HEK293T (cell line): ENCODE measurements around the gene PXMP2.

Experiments
- CTCF ChIA-PET: fragments of 350-600 bp; formaldehyde crosslinking; extraction: SDS; loops from one replicate; lab custom pipeline; 2021; ENCODE audit warnings: antibody characterized with exemption, inconsistent platforms; lab: Yijun Ruan, JAX
- POLR2A ChIA-PET: fragments of 350-600 bp; formaldehyde crosslinking; extraction: SDS; loops from one replicate; lab custom pipeline; 2020; ENCODE audit warnings: antibody characterized with exemption, inconsistent platforms; lab: Yijun Ruan, JAX
- DNase-seq: peaks from one replicate; pipeline ENCODE4 v3.0.0; 2012; ENCODE audit warnings: mixed read lengths; ENCODE audit errors: extremely low spot score
- ARNT ChIP-seq: fragments of 450-650 bp; IDR thresholded peaks from 2 replicates; pipeline ENCODE4 v1.6.1; 2017; ENCODE audit warnings: mild to moderate bottlenecking
- BHLHE40 ChIP-seq: fragments of 450-650 bp; IDR thresholded peaks from 2 replicates; pipeline ENCODE4 v1.6.1; 2016; ENCODE audit warnings: mild to moderate bottlenecking, moderate library complexity, borderline replicate concordance
- CTBP1 ChIP-seq: fragments of 450-650 bp; IDR thresholded peaks from 2 replicates; pipeline ENCODE4 v1.6.1; 2016; ENCODE audit warnings: borderline replicate concordance
- ELF4 ChIP-seq: fragments of 450-650 bp; IDR thresholded peaks from 2 replicates; pipeline ENCODE4 v1.6.1; 2017; ENCODE audit warnings: antibody characterized with exemption
- FOXA1 ChIP-seq: fragments of 450-650 bp; IDR thresholded peaks from 2 replicates; pipeline ENCODE4 v1.6.1; 2016; ENCODE audit warnings: mild to moderate bottlenecking
- FOXK2 ChIP-seq: fragments of 450-650 bp; IDR thresholded peaks from 2 replicates; pipeline ENCODE4 v1.6.1; 2016; ENCODE audit warnings: mild to moderate bottlenecking
- FOXM1 ChIP-seq: fragments of 450-650 bp; IDR thresholded peaks from 2 replicates; pipeline ENCODE4 v1.6.1; 2017; ENCODE audit warnings: mild to moderate bottlenecking, borderline replicate concordance
- HDGF ChIP-seq: fragments of 450-650 bp; IDR thresholded peaks from 2 replicates; pipeline ENCODE4 v1.6.1; 2017; ENCODE audit warnings: antibody characterized with exemption, borderline replicate concordance
- L3MBTL2 ChIP-seq: fragments of 450-650 bp; conservative IDR thresholded peaks from 2 replicates; pipeline ENCODE4 v1.6.1; 2016; ENCODE audit warnings: mild to moderate bottlenecking
- LEF1 ChIP-seq: fragments of 450-650 bp; IDR thresholded peaks from 2 replicates; pipeline ENCODE4 v1.6.1; 2017; ENCODE audit warnings: mild to moderate bottlenecking, borderline replicate concordance
- NFRKB ChIP-seq: fragments of 450-650 bp; IDR thresholded peaks from 2 replicates; pipeline ENCODE4 v1.6.1; 2016; ENCODE audit warnings: mild to moderate bottlenecking, moderate library complexity
- PKNOX1 ChIP-seq: fragments of 450-650 bp; IDR thresholded peaks from 2 replicates; pipeline ENCODE4 v1.6.1; 2016
- SP1 ChIP-seq: fragments of 450-650 bp; IDR thresholded peaks from 2 replicates; pipeline ENCODE4 v1.6.1; 2017
- SUZ12 ChIP-seq: fragments of 450-650 bp; IDR thresholded peaks from 2 replicates; pipeline ENCODE4 v1.6.1; 2016; ENCODE audit warnings: mild to moderate bottlenecking
- TARDBP ChIP-seq: fragments of 450-650 bp; IDR thresholded peaks from 2 replicates; pipeline ENCODE4 v1.6.1; 2016
- ZNF384 ChIP-seq: fragments of 450-650 bp; IDR thresholded peaks from 2 replicates; pipeline ENCODE4 v1.6.1; 2016

PXMP2 gene

GRCh38 chr12:132669166-132669879 lies 18.1 kb upstream of the PXMP2 start:
- POLR2A ChIA-PET, result no interaction called here
- no peak for TF ChIP-seq FOXA1

DNA sequence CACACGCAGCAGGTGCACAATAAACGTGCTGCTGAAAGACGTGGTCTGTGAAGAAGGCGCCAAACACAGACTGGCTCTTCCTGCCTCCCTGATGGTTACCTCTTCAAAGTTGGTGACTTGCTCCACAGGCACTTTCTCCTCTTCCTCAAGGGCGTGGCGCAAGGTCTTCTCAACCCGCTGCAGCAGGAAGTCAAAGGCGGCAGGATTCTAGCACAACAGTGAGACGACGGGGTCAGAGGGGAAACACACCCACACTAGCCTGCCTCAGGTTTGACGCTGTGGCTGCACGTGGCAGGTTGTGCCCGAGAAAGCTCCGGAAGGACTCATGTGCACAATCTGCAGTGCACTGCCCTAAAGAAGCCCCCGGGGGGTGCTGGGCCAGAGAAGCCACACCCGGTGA lies 15.3 kb upstream of the PXMP2 start:
- no peak for TF ChIP-seq CTBP1
- no peak for TF ChIP-seq FOXK2
- no peak for TF ChIP-seq LEF1
- no peak for TF ChIP-seq HDGF
- no peak for TF ChIP-seq SUZ12
- TF ChIP-seq ELF4, result no peak
- TF ChIP-seq ZNF384, result no peak
- TF ChIP-seq SP1, result no peak
- no peak for TF ChIP-seq FOXM1
- TF ChIP-seq ARNT, result no peak
- TF ChIP-seq FOXA1, result no peak
- TF ChIP-seq NFRKB, result no peak
- TF ChIP-seq TARDBP, result no peak
- no peak for TF ChIP-seq L3MBTL2
- TF ChIP-seq PKNOX1, result no peak
- no peak for TF ChIP-seq BHLHE40
- ChIA-PET POLR2A (no interaction called here), CTCF (no interaction called here)
- no peak for DNase-seq

More at GRCh38 chr12:132669166-132669879, 18.1 kb upstream of the PXMP2 start:
- DNase-seq, result no peak
- CTCF ChIA-PET, result no interaction called here

DNA sequence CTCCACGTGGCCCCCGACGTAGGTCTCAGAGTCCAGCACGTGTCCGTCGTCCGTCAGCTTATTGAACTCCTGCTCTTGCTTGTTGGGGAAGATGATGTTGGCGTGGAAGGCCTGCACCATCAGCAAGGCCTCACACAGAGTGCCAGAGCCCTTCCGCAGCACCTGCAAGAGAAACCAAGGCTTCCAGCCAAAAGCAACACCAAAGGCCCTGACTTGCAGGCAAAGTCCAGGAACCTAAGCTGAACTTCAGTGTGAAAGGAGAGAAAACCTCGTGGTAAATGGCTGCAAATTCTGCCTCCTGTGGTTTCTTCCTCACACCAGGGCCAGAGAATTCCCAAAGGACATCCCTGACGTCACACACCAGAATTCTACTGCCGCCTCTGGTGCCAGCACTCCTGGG lies 14.7 kb upstream of the PXMP2 start:
- ChIA-PET POLR2A (no interaction called here), CTCF (no interaction called here)
- no peak for DNase-seq
- TF ChIP-seq FOXM1 (no peak), ZNF384 (no peak), FOXK2 (no peak), PKNOX1 (no peak), HDGF (no peak), CTBP1 (no peak), ELF4 (no peak)

DNA sequence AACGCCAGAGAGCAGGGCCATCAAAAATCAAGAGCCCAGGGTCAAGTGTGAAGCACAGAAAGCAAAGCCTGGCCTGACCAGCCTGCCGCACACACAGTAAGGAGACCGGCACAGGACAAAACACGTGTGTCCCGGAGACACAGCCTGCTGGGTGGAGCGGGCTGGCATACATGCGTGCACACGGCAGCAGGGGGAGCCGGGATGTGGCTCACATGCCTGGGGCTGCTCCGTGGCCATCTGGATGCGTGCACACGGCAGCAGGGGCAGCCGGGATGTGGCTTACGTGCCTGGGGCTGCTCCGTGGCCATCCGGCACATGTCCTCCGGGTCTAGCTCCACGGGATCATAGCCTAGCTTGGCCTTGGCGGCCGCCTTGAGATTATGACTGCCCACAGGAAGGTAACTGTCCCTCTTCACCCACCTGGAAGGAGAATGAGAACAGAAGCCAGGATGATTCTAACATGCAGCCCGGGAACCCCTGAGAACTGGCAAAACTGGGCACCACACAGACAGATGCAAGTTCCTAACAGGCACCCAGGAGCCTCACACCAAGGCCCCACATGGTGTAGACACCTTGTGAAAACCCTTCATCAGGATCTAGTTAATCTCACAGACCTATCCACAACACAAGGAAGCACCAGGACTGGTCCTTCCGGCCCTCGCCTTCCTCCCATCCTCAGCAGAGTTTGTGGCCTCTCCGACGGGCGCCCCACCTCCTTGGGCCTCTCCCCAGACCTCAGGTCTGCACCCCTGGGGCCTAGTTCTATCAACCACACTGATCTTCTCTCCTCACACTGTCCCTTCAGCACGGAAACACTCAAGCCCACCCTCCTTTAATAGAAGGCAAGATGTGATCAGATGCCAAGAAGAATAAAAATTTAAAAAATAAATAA lies 13.9 kb upstream of the PXMP2 start:
- ChIA-PET CTCF (no interaction called here), POLR2A (no interaction called here)
- TF ChIP-seq FOXK2, result no peak
- TF ChIP-seq FOXA1, result no peak
- no peak for TF ChIP-seq TARDBP
- no peak for TF ChIP-seq NFRKB
- no peak for TF ChIP-seq SP1
- no peak for TF ChIP-seq FOXM1
- no peak for TF ChIP-seq PKNOX1
- TF ChIP-seq HDGF, result no peak
- no peak for TF ChIP-seq BHLHE40
- no peak for TF ChIP-seq SUZ12
- TF ChIP-seq ZNF384, result no peak
- no peak for TF ChIP-seq LEF1
- no peak for TF ChIP-seq ARNT
- no peak for TF ChIP-seq CTBP1
- TF ChIP-seq L3MBTL2, result no peak
- TF ChIP-seq ELF4, result no peak

GRCh38 chr12:132674561-132674960 lies 12.8 kb upstream of the PXMP2 start:
- TF ChIP-seq ZNF384 (no peak), LEF1 (no peak), CTBP1 (no peak), HDGF (no peak), TARDBP (no peak), L3MBTL2 (no peak), FOXA1 (no peak), ARNT (no peak), FOXK2 (no peak), PKNOX1 (no peak), BHLHE40 (no peak), NFRKB (no peak), FOXM1 (no peak), SP1 (no peak), SUZ12 (no peak), ELF4 (no peak)
- ChIA-PET CTCF (no interaction called here), POLR2A (no interaction called here)
- DNase-seq, result no peak

More for the DNA sequence above, 13.9 kb upstream of the PXMP2 start:
- DNase-seq, result no peak
